Right forelimb (tissue), 1 donor: ENCODE results near the gene NME2.
"Not testable (repeated sequence)": the region's sequence is repeated elsewhere in the genome, so short reads cannot be mapped to it uniquely, and the experiment has no call there.

Source experiments
- DNase-seq: peaks from one replicate; pipeline ENCODE4 v3.0.0-alpha.2; 2018

Gene NME2

GRCh38 chr17:51153210-51154072 lies 12.8 kb upstream of the NME2 start, which contains the start of gene NME1:
NME1 (plus strand) TSS chr17:51153559; CDS start chr17:51155655, 2,096 bp downstream.
- DNase-seq, result peak; percentile 99

DNA sequence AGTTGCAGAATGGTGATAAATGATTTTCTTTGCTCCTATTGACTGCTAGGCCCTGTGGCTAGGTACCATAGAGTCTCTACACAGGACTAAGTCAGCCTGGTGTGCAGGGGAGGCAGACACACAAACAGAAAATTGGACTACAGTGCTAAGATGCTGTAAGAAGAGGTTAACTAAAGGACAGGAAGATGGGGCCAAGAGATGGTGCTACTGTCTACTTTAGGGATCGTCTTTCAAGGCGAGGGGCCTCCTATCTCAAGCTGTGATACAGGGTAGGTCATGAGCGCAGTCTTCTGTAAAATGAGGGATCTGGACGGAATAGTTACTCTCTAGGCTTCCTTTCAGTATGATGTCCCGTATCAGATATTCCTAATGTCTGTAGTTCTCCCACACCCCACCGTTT lies 12.0 kb upstream of the NME2 start:
- DNase-seq, result no peak

DNA sequence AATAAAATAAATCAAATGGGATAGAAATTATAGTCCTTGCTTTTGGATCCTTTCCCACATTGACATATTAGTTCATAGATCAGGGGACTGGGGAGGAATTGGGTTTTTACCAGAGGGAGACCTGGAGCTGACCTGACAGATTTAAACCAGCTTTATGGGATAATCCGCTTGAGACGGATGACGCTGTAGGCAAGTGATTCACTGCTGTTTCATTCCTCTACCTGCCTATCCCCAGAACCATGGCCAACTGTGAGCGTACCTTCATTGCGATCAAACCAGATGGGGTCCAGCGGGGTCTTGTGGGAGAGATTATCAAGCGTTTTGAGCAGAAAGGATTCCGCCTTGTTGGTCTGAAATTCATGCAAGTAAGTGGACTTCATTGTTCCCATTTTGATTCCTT lies 10.8 kb upstream of the NME2 start:
- DNase-seq, result no peak

DNA sequence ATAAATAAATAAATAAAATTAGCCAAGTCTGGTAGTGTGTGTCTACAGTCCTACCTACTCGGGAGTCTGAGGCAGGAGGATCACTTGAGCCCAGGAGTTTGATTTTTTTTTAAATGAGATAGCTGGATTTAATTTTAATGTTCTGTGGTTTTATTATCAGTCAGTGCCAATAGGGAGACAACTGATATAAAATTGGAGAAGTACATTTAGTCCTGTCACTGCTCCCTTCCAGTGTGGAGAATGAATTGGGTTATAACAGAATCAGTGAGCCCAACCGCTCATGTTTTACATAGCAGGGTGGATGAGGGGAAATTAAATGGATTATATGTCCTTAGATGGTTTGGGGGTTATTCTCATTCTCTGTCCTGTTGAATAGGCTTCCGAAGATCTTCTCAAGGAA lies 6.6 kb upstream of the NME2 start:
- DNase-seq, result no peak

- no peak for DNase-seq
Measured at GRCh38 chr17:51161541-51161940, 4.7 kb upstream of the NME2 start.

DNA sequence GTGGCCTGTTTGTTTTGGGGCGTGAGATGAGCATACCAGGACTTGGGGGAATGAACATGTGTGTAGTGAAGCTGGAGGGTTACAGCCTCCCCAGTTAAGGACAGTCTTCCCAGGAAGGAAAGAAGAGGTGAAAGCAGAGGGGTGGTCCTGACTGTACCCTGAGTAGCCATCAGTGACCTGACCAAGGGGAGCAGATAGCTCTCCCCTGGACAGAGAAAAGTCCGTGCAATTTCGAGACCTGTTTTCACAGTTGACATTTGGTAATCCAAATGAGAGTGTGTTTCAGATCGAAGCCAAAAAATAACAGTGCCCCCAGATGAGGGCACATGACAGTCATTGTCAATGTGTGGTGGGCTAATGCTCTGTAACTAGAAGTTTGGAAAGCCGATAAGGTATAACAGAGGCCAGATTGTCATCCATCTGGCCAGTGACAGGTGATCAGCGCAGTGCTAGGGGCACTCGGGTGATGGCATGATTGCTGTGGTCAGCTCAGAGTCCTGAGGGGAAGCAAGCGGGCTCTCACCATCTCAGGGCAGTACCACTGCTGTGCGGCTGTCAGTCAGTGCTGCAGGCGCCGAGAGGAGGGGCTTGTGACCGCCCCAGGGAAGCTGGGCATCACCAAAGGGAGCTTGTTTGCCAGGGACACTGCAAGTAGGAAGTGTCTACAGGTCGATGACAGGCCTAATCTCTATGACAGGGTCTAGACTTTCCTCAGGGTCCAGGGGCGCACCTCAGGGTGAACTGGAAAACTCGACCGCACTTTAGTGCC lies 1.1 kb upstream of the NME2 start:
- DNase-seq, result no peak

- DNase-seq, result no peak
Measured at GRCh38 chr17:51165680-51166197, 472 bp upstream of the NME2 start.

- peak; percentile 77 for DNase-seq
Measured at GRCh38 chr17:51166987-51167931, 1.0 kb downstream of the NME2 start.

- no peak for DNase-seq
Measured at GRCh38 chr17:51169340-51169739, 3.1 kb downstream of the NME2 start.

GRCh38 chr17:51170736-51171135 lies 4.5 kb downstream of the NME2 start:
- DNase-seq, result no peak

DNA sequence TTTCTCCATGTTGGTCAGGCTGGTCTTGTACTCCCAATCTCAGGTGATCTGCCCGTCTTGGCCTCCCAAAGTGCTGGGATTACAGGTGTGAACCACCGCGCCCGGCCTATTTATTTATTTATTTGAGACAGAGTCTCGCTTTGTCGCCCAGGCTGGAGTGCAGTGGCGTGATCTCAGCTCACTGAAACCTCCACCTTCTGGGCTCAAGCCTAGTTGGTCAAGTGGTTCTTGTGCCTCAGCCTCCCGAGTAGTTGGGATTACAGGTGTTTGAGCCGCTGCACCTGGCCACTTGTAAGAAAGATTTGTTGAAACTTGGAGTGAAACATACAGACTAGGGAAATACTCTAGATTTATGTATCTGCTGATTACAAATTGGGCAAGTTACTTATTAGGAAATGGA lies 5.8 kb downstream of the NME2 start:
- not testable (repeated sequence) for DNase-seq

DNA sequence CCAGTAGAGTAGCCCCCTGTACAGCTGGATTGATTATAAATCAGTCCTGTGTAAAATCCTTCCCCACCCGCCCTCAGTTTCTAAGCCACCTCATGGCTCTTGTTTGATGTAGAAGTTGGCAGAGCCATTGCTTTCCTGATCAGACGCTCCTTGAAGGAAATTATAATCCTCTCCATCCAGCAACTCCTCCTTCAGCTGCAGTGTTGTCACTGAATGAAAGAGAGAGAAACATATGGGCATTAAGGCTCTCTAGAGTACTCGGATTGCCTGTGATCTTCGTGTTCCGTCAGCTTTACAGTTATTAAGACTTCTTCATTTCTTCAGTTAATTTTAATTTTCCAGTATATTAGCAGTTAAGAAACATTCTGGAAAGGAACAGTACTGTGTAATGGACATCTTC lies 14.3 kb downstream of the NME2 start:
- no peak for DNase-seq

DNA sequence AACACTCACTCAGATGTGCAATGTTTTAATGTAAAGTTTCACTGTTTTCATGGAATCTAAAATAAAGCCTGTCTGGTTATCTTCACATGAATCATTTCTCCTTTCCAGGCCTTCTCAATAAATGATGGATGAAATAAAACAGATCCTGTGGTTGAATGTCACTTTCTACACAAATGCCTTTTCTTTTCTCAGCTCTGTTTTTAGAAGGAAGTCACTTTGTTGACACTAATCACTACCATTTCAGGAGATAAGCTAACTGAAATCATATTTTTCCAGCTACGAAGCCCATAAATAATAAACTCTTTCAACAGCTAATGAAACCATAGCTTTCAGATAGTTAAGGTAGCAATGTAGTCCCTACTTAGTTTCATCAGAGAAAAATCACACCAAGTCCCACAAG lies 17.9 kb downstream of the NME2 start:
- no peak for DNase-seq

DNA sequence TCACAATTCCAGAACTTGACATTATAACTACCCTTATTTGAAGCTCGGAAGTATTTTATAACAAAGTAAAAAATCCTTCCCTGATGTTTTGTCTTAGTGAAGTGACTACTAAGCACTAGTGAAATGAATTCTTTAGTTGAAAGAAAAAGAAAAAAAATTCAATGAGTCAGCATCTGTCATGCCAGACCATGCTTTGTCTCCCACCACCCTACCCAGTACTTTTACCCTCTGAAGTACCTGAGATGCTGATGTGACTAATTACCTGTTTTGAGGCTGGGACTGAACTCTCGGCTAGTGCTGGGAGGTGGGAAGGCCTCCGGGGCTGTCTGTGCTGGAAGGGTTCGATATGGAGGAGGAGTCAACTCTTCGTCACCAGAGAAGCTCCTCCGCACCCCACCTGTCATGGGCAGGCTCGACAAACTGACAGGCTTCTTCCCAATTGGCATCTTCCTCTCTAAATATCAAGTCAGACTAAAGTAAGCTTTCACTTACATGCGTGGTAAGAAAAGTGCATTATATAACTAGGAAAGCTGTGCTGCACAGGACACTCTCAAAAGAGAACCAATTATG lies 19.6 kb downstream of the NME2 start:
- no peak for DNase-seq

DNA sequence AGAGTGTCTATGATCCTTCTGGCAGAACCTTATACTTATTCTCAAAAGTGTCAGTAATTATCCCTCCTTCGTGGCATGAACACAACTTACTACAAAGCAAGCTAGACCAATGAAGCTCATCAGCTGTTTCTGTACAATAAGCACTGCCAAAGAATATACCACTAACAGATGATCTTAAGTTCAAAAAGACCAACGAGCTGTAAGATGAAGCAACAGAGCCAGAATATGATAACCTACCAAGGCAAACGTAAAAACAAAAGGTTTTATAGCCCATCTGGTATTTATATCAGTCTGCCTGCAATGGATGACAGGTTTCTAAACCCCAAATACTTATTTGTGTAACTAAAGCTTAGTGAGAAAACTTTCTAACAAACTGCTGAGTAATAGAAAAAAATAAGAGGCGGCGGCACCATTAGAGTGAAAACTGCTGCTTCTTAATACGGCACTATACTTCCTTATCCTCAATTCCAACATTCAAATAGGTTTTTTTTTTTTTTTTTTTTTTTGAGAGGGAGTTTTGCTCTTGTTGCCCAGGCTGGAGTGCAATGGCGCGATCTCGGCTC lies 22.1 kb downstream of the NME2 start:
- DNase-seq, result no peak

DNA sequence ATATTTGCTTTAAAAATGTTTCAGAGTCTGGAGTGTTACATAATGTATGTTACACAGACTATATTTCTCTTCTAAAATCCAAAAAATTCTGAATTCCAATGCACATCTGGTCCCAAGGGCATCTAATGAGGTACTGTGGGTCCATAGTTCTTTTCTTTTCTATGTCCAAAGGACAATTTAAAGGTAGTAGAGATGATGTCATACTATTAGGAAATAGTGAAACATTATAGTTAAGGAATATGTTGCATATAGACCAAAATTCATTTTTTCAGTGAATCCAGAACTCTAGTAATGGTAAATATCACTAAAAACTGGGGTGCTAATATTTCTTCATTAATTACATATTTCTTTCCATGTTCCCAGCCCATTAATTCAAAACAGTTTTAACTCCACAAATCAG lies 23.0 kb downstream of the NME2 start:
- DNase-seq, result no peak

- DNase-seq, result no peak
Measured at GRCh38 chr17:51189628-51190027, 23.4 kb downstream of the NME2 start.

- DNase-seq, result no peak
Measured at GRCh38 chr17:51191895-51192294, 25.7 kb downstream of the NME2 start.

GRCh38 chr17:51197754-51198153 lies 31.5 kb downstream of the NME2 start:
- DNase-seq, result no peak

DNA sequence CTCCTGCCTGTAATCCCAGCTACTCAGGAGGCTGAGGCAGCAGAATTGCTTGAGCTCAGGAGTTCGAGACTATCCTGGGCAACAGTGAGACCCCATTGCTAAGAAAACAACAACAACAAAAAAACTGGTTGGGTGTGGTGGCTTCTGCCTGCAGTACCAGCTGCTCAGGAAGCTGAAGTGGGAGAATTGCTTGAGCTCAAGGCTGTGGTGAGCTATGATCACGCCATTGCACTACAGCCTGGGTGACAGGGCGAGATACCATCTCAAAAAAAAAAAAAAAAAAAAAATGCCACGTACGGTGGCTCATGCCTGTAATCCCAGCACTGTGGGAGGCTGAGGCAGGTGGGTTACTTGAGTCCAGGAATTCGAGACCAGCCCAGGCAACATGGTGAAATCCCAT lies 34.1 kb downstream of the NME2 start:
- no peak for DNase-seq

DNA sequence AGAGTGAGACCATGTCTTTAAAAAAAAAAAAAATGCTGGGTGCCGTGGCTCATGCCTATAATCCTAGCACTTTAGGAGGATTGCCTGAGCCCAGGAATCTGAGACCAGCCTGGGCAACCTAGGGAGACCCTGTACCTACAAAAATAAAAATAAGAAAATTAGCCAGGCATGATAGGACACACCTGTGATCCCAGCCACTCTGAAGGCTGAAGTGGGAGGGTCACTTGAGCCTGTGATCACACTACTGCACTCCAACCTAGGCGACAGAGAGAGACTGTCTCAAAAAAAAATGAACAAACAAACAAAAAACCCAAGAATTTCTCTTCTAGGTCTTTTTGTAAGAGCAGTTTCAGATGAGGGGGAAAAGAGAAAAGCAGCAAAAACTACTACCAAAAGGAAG lies 34.6 kb downstream of the NME2 start:
- no peak for DNase-seq

DNA sequence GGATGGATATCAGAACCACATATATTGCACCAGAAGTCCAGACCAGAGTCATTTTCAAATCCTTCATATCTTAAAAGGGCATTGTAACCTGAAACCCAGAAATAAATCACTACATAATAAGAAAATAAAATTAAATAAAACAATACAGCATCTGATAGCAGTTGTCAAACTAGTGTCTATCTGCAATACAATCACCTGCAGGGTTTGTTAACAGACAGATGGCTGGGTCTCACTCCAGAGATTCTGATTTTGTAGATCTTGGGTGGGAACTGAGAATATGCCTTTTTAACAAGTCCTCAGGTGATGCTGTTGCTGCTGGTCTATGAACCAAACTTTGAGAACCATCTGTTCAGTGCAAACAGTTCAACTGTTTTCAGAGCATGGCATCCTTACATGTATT lies 37.6 kb downstream of the NME2 start:
- DNase-seq, result no peak
